GM21737 (cell line): ENCODE measurements around the gene PGGHG.
"Not testable (repeated sequence)": the region's sequence is repeated elsewhere in the genome, so short reads cannot be mapped to it uniquely, and the experiment has no call there.

Experiments
- ATAC-seq: cut with Tn5 transposase; IDR thresholded peaks from one replicate; pipeline ENCODE4 v1.9.1; 2021; ENCODE audit warnings: mild to moderate bottlenecking, moderate library complexity; ENCODE audit not compliant: unreplicated experiment

The PGGHG gene

DNA sequence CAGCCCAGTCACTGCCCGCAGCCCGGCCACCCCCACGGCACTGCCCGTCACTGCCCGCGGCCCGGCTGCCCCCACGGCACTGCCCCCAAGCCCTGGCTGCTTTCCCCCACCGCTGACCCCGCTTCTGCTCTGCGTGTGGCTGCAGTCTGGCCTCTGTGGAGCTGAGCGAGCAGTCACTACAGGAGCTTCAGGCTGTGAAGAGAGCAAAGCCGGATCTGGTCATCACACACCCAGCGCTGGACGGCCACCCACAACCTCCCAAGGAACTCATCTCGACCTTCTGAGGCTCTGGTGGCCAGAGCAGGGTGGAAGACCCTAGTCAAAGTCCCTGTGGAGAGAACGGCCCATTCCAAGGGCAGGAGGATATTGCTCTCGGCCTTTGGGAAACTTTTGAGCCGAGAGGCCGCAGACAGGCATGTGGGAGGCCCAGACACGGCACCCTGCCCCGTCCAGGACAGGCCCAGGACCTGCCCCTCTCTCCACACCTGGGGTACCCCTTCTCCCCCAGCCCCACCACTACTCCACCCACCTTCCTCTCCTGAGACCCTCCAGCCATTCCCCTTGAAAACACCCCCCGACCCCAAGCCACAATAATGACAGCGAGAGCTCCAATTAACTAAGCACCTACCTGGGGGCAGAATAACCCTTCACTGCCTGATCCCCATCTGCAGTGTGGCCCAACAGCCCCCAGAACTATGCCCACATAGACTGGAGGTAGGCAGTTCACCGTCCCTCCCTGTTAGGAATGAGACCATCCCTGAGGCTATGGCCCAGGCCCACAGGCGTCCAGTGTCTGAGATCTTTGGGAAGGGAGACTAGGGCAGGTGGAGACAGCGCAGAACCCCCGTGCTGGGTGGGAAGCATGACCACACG, 3.7 kb upstream of the PGGHG start:
- ATAC-seq, result no peak

GRCh38 chr11:285894-286220, 3.1 kb upstream of the PGGHG start:
- ATAC-seq, result no peak

- not testable (repeated sequence) for ATAC-seq
These were observed 1.7 kb upstream of the PGGHG start for GRCh38 chr11:286977-287820.

DNA sequence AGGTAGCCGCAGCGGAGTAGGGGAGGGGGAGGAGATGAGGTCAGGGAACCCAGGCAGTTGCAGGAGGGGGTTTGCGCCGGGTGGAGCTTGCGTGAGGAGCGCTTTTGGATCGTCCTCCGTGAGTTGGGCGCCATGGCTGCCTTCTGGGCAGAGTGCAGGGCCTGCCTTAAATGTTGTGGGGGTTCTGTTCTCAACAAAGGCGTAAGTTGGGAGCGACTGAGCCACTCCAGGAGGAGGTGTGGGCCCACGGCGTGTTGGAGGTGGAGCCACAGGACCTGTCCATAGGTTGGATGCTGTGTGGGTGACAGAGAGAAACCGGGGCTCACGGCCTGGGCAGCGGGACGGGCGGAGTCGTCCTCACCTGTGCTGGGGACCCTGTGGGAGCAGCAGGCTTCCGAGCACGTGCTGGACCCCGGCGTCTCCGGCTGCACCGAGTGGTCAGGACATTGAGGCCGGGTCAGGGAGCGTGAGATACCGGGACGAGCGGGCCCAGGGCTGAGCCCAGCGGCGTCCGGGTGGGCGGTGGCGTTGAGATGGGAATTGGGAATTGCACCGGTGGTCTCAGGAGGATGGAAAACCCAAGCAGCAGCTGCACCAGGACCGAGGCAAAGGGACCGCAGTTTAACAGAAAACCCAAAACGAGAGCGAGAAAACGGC, 977 bp upstream of the PGGHG start:
- no peak for ATAC-seq

DNA sequence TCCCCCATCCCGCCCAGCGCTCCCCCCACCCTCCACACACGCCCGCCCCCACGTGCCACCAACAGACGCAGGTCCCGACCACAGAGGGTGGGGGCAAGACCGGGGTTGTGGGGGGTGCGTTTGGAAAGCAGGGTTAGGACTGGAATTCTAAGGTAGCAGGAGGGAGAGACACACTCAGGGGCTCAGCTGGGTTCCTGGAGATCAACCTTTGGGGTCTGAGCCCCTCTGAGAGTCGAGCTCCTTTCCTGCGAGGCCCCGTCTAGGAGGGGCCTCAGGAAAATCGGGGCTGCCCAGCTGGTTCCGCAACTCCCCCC, 429 bp downstream of the PGGHG start:
- no peak for ATAC-seq

DNA sequence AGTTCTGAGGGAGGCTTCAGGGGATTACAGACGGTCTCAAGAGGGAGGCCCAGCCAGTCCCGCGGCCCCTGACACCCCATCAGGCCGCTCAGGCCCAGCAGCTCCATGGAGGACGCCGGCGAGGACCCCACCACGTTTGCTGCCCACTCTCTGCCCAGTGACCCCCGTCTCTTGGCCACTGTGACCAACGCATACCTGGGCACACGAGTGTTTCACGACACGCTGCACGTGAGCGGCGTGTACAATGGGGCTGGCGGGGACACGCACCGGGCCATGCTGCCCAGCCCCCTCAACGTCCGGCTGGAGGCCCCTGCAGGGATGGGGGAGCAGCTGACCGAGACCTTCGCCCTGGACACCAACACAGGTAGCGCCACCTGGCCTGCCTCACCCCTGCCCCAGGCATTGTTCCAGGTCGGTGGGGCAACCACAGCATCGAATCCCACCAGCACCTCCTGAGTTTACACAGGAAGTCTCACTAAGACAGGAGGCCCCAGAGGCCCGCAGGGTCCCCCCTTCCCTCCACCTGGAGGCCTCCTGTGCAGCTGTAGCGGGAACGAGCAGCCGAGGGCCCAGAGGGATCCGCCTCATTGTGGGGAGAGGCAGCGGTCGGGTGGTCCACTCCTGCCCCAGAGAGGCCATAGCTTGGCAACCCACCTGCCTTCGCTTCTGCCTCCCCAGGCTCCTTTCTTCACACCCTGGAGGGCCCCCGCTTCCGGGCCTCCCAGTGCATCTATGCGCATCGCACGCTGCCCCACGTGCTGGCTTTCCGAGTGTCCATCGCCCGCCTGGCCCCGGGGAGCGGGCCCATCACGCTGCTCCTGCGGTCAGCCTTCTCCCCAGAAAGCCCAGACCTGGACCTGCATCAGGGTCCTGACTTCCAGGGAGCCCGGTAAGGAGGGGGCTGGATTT, 1.0 kb downstream of the PGGHG start:
- no peak for ATAC-seq

GRCh38 chr11:290621-291231, 1.8 kb downstream of the PGGHG start:
- ATAC-seq, result no peak

DNA sequence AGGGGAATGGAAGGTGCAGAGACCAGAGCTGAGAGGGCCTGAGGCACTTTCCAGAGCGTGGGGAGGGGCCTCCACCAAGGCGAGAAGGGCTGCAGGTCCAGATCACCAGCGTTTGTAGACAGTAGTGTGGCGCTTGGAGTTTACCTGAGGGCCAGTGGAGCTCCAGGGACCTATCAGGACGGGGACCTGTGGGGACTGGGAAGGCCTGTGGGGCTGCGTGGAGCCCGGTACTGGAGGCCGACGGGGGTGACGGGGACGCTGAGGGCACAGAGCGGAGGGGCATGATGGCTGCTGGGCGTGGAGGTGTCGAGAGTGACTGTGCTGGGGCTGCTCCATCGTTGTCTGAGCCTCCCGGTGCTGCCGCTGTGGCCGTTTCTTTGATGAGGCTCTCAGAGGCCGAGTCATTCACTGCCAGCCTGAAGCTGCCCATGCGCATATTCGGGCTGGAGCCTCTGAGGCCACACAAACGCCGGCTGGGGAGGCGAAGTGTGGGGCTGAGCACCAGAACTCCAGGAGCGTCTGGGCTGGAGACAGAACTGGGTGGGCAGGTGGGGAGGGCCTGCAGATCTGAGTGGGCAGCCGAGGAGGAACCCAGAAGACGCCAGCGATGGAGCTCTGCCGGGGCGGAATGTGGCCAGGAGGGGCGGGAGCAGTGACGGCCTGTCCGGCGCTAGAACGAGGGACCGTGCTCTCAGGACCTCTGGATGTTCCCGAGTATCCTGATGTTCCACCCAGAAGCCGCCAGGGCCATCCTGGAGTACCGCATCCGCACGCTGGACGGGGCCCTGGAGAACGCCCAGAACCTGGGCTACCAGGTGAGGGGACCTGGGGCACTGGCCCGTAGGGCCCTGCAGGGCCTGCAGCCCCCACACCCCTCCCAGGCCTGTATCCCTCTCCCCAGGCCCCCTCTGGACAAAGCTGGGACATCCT, 2.6 kb downstream of the PGGHG start:
- ATAC-seq, result no peak

DNA sequence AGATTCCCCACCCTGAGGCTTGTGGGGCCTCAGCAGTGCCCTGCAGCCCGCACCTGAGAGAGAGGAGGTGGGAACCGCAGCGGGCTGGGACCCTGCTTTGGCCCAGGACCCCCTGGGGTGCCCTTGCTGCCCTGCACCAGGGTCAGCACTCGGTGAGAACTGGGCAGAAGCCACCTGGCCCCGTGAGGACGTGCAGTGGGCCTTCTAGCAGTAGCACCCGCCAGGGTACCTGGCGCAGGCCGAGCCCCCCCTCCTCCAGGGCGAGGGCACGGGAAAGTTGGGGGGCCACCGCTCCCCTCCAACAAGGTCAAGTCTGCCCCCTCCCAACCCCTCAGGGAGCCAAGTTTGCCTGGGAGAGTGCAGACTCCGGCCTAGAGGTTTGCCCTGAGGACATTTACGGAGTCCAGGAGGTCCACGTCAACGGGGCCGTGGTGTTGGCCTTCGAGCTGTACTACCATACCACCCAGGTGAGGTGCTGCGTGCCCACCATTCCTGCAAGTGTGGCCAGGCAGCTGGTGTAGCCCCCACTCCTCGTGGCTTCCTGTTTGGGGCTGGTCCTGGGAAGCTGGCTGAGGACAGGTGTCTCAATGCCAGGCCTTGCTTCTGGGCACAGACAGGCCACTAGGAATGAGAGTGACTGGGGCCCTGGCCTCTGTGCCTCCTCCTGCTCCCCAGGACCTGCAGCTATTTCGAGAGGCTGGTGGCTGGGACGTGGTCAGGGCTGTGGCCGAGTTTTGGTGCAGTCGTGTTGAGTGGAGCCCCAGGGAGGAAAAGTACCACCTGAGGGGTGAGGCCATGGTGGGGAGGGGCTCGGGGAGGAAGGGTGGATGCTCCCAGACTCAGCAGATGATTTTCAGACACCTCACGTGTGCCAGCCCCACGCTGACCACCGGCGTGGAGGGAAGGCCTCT, 3.5 kb downstream of the PGGHG start:
- ATAC-seq, result no peak

GRCh38 chr11:293271-293851, 4.4 kb downstream of the PGGHG start:
- no peak for ATAC-seq

- no peak for ATAC-seq
These were observed 5.1 kb downstream of the PGGHG start for GRCh38 chr11:293852-294661.

DNA sequence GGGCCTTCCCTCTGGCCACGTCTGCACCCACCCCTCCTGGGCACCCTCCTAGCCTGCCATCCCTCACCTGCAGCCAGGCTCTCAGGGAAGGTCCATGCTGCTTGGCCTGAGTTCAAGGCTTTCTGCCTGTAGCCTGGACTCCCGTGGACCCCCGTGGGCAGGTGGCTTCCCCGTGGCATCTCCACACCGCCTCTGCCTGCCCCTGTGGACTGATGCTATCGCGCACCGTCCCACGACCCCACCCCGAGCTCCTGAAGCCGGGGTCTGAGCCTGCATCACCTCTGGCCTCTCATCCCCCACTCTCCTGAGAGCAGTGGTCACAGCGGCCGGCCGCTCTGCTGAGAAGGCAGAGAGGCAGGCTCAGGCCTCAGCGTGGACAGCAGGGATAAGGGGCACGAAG, 5.9 kb downstream of the PGGHG start:
- no peak for ATAC-seq

- ATAC-seq, result no peak
These were observed 6.6 kb downstream of the PGGHG start for GRCh38 chr11:295351-296170.

DNA sequence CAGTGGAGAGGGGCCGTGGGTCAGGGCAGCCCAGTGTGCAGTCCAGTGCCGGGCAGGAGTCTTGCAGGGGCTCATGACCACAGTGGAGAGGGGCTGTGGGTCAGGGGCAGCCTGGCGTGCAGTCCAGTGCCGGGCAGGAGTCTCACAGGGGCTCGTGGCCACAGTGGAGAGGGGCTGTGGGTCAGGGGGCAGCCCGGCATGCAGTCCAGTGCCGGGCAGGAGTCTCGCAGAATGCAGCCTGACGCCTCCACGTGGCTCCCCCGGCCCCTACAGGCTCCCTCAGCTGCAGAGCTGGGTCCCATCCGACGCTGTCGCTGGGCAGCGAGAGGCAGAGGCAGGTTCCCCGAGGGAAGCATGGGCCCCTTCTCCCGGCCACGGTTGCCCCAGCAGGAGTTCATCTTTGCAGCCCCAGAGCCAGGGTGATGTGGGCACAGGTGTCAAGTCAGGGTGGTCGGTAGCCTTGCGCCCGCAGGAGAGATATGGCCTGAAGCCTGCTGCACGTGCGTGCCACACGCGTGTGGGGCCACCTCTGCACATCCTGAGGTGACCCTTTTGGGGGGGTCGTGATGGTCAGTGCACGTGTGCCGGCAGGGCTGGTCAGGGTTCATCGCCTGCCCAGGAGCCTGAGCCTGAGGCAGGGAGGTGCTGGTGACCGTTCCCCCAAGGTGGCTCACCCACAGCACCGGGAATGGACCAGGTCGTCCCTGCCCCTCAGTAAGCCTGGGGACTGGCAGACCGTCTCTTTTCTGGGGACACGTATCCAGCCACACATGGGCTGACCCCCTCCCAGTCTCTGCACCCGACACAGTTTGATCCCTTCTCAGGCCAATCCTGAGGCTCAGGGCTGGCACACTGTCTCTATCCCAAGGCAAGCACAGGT, 7.5 kb downstream of the PGGHG start:
- ATAC-seq, result no peak

DNA sequence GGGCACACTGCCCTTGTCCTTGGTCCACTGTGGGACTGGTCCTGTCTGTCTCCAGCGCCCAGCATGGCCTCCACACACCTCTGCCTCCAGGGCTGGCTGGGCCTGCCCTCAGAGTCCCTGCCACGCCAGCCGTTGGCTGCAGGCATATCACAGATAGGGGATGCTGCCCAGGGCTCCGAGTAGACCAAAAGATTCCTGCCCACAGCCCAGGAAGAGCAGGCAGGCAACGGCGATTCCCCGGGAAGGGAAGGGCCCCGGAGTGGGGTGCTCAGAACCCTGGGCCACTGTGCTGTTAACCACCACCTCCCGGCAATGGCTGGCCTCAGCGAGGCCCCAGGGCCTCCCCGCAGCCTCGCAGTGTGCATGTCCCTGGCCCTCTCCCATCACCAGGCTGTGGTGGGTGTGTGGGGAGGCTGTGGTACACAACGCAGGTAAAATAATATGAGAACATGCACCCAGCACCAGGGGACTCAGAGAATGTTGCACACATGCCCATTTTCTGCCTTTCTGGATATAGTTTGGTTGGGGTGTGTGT, 8.2 kb downstream of the PGGHG start:
- ATAC-seq, result no peak
